ENCODE measurements around the gene PROB1.
"Not testable (repeated sequence)": the region's sequence is repeated elsewhere in the genome, so short reads cannot be mapped to it uniquely, and the experiment has no call there.

PROB1 gene

GRCh38 chr5:139394654-139395566, at the start of gene PROB1:
Gene PROB1, minus strand, starts transcription at chr5:139395104. Its CDS starts 23 bp downstream, at chr5:139395081.
- DNase-seq: no peak

DNA sequence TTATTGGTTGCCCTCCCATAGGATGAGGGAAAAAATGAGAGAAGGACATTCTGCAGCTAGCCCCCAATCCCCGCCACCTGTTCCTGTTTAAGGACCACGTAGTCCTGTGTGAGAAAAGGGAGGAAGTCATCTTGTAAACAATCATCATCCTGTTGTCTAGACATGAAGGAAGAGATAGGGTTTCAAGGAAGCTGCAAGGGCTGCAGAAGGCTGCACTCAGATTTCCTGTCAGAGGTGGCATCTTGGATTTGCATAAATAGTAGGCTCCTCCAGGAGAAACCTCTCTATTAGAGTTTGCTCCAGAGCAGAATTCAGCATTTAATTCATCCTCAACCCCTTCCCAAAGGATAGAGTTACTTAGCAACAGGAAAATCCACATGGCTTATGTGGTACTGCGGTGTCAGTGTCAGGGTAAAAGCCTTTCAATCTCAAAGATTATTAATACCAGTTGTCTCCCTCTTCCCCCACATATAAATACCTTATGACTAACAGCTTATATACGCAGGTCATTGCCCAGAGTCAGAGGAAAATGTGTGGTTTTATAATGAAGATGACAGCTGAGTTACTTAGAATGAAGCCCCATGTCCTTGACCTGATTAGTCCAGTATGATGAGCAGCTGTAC, 49.0 kb upstream of the PROB1 start:
- DNase-seq: no peak

GRCh38 chr5:139440416-139440815, 45.5 kb upstream of the PROB1 start:
- DNase-seq: not testable (repeated sequence)

GRCh38 chr5:139439013-139439903, 44.4 kb upstream of the PROB1 start, which contains the start of gene DNAJC18:
Gene DNAJC18, minus strand, starts transcription at chr5:139439525. Its CDS starts 80 bp downstream, at chr5:139439445.
- DNase-seq: peak; percentile 90 to 92

DNA sequence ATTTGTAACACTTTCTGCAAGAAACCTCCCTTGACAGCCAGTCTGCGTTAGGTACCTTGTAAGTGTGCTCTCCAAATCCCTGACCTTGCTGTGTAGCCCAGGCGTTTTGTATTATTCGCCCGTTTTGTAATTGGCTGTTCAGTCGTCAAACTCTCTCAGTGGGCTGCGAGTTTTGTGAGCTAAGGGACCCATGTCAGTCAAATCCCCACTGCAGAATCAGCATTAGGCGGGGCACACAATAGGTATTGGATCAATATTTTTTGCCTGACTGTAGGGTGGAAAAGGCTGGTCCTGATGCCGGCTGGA, 43.8 kb upstream of the PROB1 start:
- DNase-seq: no peak

DNA sequence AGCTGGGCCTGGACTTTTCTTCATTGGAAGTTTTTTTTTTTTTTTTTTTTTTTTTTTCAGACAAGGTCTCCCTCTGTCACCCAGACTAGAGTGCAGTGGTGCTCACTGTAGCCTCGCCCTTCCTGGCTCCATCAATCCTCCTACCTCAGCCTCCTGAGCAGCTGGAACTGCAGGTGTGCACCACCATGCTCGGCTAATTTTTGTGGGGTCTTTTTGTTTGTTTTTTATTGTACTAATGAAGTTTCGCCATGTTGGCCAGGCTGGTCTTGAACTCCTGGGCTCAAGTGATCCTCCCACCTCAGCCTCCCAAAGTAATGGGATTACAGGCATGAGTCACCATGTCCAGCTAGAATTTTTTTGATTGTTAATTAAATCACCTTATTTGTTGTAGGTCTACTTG, 40.8 kb upstream of the PROB1 start:
- no peak for DNase-seq

- no peak for DNase-seq
Measured at GRCh38 chr5:139431706-139432105, 36.8 kb upstream of the PROB1 start.

- no peak for DNase-seq
Measured at GRCh38 chr5:139430015-139430414, 35.1 kb upstream of the PROB1 start.

DNA sequence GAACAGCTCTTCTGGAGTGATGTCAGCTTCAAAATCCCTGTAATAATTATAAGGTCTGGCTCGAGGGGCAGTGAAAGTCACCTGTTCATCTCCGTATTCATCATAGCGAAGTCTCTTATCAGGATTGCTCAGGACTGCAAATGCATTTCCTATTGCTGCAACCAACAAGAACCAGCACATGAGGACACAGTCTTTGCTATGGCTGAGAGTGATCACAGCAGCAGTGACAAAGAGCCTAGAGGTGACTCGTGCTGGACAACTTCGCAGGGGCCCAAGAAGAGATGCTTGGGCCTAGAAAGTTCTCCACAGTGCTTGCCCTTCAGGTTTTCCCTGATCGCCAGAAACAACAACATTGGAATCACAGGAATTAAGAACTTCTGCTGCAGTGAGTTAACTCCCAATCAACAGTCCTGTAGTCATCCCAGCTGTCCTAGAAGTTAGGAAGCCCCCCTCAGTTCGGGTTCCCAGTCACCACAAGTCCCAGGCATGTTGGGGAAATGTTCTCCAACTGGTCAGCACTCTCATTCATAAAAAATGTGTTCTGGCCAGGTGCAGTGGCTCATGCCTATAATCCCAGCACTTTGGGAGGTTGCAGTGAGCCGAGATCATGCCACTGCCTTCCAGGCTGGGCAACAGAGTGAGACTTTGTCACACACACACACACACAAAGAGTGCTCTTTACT, 31.4 kb upstream of the PROB1 start:
- DNase-seq: no peak

GRCh38 chr5:139425497-139425896, 30.6 kb upstream of the PROB1 start:
- DNase-seq: no peak

GRCh38 chr5:139422307-139422893, 27.5 kb upstream of the PROB1 start:
- peak; percentile 65 to 86 for DNase-seq

DNA sequence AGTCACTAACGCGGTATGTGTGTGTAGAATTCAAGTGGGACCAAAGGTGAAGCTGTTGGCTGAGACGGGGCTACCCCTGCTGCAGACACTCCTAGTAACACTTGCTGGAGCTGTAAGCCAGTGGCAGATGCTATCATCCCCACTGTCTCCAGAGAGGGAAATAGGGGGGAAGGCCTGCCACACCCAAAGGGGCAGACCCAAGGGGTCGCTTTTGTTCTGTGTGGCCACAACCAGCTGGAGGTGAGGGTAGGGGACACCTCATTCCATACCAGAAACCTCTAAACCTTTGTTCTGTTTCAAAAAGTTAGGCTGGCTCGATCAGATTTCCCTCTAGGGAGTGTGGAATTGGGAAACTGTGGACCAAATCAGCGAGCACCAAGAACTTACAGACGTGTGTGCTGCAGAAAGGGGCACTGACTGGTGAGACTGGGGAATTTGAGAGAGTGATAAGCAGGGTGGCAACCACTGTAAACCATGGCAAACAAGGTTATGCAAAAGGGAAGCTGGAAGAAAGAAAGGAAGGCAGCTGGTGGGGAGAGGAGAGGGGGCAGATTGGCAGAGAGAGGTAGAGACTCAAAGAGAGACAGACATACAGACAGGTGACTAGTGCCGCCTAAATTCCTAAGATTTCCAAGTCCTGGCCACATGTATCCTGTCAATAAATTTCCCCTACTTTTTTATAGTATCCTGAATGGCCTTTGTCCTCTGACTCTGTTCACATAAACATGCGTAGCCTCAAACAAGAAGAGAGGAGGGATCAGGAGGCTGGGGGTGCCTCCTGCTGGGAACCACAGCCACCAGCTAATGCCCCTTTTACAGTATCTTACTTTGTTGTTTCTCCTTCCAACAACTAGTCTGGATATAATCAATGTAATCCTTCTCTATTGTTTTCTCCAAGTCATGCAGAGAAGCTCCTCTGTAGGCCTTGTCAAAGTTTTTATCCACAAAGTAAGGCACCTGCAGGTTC, 24.6 kb upstream of the PROB1 start:
- no peak for DNase-seq

- no peak for DNase-seq
Measured at GRCh38 chr5:139418793-139419192, 23.9 kb upstream of the PROB1 start.

GRCh38 chr5:139417214-139417613, 22.3 kb upstream of the PROB1 start:
- DNase-seq: no peak

- no peak for DNase-seq
Measured at GRCh38 chr5:139416651-139417050, 21.7 kb upstream of the PROB1 start.

DNA sequence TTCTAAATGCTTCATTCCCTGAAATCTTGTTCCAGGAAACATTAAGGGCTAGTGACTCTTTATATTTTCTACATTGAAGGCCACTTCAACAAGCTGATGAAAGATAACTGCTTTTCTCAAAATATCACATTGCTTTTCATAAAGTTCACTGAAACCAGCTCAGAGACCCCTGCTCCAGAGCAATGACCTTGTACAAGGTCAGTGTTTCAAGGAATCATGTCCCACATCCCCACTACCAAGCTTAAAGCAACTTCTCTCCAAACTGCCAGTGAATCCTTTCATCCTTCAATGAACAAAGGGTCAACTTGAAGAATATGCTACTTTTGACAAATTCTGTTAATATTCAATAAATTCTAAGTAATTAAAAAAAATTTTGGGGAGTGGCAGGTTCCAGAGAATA, 21.0 kb upstream of the PROB1 start:
- DNase-seq: no peak

DNA sequence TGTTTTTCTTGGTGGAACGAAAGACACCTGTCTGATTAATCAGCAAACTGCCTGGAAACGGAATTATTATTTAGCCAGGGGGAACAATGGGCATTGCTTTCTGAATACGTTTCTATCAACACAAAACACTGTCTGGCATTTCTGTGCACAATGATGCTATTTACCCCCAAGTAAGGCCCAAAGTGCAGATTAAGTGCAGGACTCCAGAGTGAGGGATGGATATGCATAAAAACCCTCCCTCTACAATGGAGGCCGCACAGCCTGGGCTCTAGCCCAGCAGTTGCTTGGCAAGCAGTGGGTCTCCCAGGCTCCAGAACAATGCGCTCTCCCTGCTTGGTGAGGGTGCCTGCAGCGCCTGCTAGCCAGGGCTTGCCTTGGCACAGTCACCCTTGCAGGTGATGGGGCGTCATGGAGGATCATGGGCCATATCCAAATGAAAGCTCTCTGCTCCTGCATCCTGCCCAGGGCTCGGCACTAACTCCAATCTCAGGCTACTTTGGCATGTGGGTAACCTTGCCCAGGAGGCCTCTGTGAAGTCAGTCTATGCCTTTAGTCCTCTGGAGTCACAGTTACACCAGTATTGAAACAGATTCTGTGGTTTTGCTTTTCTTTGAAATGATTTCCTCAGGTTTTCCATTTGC, 20.4 kb upstream of the PROB1 start:
- DNase-seq: no peak

- no peak for DNase-seq
Measured at GRCh38 chr5:139414581-139415130, 19.8 kb upstream of the PROB1 start.

GRCh38 chr5:139413963-139414362, 19.1 kb upstream of the PROB1 start:
- DNase-seq: no peak

GRCh38 chr5:139413153-139413552, 18.2 kb upstream of the PROB1 start:
- no peak for DNase-seq

All from CD4-positive, alpha-beta T cell treated with Interleukin-1 beta for 1 hour (primary cell).